ENCODE measurements around the gene VWA8. TPM values are rescaled to one million over a fixed set of nuclear protein-coding genes. Genes with fewer than 3 reads are reported as not detected.
A peak's percentile ranks its signal among the peaks of the same experiment; 100 is the strongest.

VWA8 gene
- total and polyA plus RNA-seq, 2 donors, result 8.1 to 20.9 TPM

DNA sequence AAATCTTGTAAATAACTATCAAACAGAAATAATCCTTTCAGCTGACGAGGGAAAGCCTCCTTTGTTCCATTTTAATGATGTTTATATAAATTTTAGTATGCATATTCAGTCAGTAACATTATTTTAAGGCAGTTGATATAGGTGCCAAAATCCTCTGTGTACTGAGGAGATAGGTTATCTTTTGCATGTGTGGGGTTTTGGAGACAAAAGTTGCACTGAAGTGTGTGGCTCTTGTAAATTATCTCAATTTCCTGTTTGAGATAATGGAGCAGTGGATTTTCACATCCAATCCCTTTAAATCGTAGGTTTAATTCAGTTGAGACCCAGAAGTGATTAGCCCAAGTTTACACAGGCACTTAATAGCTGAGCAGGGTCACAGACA lies 396.9 kb downstream of the VWA8 start:
- Histone ChIP-seq H3K4me3 (ENCODE audit: low read length in 2 of 2) (no peak overlapping the region), H3K36me3 (ENCODE audit: control insufficient read depth in 2 of 2, insufficient read depth in 2 of 2, low read length in 1 of 2) (peaks cover 0 to 12% of the 10 kb centered on the region in 2 donors), H3K27ac (ENCODE audit: low read depth in 1 of 2, low read length in 1 of 2) (no peak overlapping the region), H3K4me1 (ENCODE audit: control insufficient read depth in 2 of 2, insufficient read depth in 2 of 2, low read length in 2 of 2) (peaks cover 21 to 23% of the 10 kb centered on the region in 2 donors), H3K9me3 (ENCODE audit: control insufficient read depth in 2 of 2, insufficient read depth in 1 of 2, low read length in 1 of 2) (no peaks in the 10 kb centered on the region), H3K27me3 (ENCODE audit: control insufficient read depth in 2 of 2, insufficient read depth in 1 of 2, low read length in 1 of 2) (no peaks in the 10 kb centered on the region)
- DNase-seq (ENCODE audit: low read depth in 6 of 9, low spot score in 9 of 9), result no peak
- WGBS, result 94% methylated on average over 2 of the region's 2 CpGs

DNA sequence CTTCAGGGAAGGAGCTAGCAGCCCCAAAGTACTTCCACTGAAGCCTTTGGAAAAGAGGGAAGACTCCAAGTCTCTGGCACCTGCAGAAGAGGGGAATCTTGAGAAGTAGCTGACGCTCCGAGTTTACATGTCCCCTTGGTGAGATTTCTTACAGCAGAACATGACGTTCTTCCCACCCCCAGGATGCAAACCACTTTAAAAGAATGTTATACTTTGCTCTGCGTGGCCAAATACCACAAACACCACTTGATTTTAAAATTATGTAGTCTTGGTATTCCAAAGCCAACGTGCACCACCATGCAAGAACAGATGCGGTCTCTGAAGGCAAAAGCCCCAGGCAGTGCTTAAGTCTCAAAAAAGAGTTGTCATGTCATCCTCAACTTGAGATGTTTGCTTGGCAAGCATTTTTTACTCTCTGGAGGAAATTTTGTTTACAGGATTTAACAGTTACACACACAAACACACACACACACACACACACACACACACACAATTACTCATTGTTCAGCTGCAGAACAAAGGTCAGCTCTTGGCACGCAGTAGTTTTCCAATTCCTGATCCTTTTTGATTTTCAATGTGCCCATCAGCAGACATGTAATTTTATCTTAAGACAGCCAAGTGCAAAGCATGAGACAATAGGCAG lies 397.4 kb downstream of the VWA8 start:
- Histone ChIP-seq H3K27ac (ENCODE audit: low read depth in 1 of 2, low read length in 1 of 2) (no peak overlapping the region), H3K4me1 (ENCODE audit: control insufficient read depth in 2 of 2, insufficient read depth in 2 of 2, low read length in 2 of 2) (peaks cover 21 to 23% of the 10 kb centered on the region in 2 donors), H3K4me3 (ENCODE audit: low read length in 2 of 2) (no peak overlapping the region), H3K9me3 (ENCODE audit: control insufficient read depth in 2 of 2, insufficient read depth in 1 of 2, low read length in 1 of 2) (no peaks in the 10 kb centered on the region), H3K27me3 (ENCODE audit: control insufficient read depth in 2 of 2, insufficient read depth in 1 of 2, low read length in 1 of 2) (no peaks in the 10 kb centered on the region), H3K36me3 (ENCODE audit: control insufficient read depth in 2 of 2, insufficient read depth in 2 of 2, low read length in 1 of 2) (peaks cover 0 to 12% of the 10 kb centered on the region in 2 donors)
- peak in 1 of 9 donors; percentile 30 for DNase-seq (ENCODE audit: low read depth in 6 of 9, low spot score in 9 of 9)
- WGBS, result 37% methylated on average over 7 of the region's 7 CpGs

DNA sequence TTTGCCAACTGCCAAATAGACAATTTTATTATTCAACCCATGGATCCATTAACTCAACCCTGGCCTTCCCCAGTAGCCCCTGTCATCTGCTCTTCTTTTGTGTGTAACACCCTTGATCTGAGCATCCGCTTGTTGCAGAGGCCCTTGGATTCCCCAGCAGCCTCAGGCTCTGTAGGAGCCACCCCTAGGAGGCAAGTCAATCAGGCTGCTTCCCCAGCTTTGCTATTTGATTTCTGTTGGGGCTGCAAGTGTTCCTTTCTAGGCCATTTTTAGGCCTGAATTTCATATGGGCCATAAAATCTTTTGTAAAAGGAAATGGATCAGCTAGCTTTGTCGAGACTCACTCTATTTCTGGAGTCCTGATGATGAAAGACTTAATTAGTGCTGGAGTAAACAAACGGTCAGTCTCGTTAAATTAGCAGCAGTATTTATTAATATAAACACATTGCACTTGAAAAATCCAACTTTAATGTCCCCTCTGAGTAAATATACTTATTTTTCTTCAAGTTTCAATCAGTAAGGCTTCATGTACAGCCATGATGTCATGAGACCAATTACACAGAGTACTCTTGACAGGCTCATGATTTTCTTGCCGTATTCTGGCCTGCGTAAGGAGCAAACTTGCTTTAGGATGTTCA lies 398.2 kb downstream of the VWA8 start:
- Histone ChIP-seq H3K27ac (ENCODE audit: low read depth in 1 of 2, low read length in 1 of 2) (no peak overlapping the region), H3K27me3 (ENCODE audit: control insufficient read depth in 2 of 2, insufficient read depth in 1 of 2, low read length in 1 of 2) (no peaks in the 10 kb centered on the region), H3K9me3 (ENCODE audit: control insufficient read depth in 2 of 2, insufficient read depth in 1 of 2, low read length in 1 of 2) (no peaks in the 10 kb centered on the region), H3K4me1 (ENCODE audit: control insufficient read depth in 2 of 2, insufficient read depth in 2 of 2, low read length in 2 of 2) (peaks cover 21 to 23% of the 10 kb centered on the region in 2 donors), H3K36me3 (ENCODE audit: control insufficient read depth in 2 of 2, insufficient read depth in 2 of 2, low read length in 1 of 2) (peaks cover 0 to 8% of the 10 kb centered on the region in 2 donors), H3K4me3 (ENCODE audit: low read length in 2 of 2) (no peak overlapping the region)
- peak in 1 of 9 donors; percentile 21 for DNase-seq (ENCODE audit: low read depth in 6 of 9, low spot score in 9 of 9)
- 96% methylated on average over 6 of the region's 6 CpGs for WGBS

DNA sequence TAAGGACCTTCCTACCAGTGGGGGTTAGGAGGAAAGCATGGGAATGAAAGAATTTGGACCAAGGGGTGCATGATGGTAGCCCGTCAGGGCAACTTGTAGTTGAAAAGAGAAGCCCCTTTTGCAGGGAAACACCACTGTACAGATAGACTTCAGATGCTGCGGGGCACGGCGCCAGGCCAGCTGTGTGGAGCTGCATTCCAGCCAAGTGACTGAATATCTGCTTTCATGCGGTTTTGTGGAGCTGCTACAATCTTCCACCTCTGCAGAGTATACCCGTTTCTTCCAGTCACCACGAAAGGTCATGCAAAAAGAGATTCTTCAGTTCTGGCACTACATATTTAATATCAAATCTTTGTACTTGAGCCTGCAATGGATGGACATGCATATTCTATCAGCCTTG lies 398.8 kb downstream of the VWA8 start:
- Histone ChIP-seq H3K4me1 (ENCODE audit: control insufficient read depth in 2 of 2, insufficient read depth in 2 of 2, low read length in 2 of 2) (peaks cover 21 to 23% of the 10 kb centered on the region in 2 donors), H3K36me3 (ENCODE audit: control insufficient read depth in 2 of 2, insufficient read depth in 2 of 2, low read length in 1 of 2) (peaks cover 0 to 4% of the 10 kb centered on the region in 2 donors), H3K9me3 (ENCODE audit: control insufficient read depth in 2 of 2, insufficient read depth in 1 of 2, low read length in 1 of 2) (no peaks in the 10 kb centered on the region), H3K4me3 (ENCODE audit: low read length in 2 of 2) (no peak overlapping the region), H3K27me3 (ENCODE audit: control insufficient read depth in 2 of 2, insufficient read depth in 1 of 2, low read length in 1 of 2) (no peaks in the 10 kb centered on the region), H3K27ac (ENCODE audit: low read depth in 1 of 2, low read length in 1 of 2) (peak overlapping the region in 1 of 2 donors; percentile 22)
- 16% methylated on average over 7 of the region's 7 CpGs for WGBS
- peak in 6 of 9 donors; percentile 15 to 62 (median 36) for DNase-seq (ENCODE audit: low read depth in 6 of 9, low spot score in 9 of 9)

DNA sequence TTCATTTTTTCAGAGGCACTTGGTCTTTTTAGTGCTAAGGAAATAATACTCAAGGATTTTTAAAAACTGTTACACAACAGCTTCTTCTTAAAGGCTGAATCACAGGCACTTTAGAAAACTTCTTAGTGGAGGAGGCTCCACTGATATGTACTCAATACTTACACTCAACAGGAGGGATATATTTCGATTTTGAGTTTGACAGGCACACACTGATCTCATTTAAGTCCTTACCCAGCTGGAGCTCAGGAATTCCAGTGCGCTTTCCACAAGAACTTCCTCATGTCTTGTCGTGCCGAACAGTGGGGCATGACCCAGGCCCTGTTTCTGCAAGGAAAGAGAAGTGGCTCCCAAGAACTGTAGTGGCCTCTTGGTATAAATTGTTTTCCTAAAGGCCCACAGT lies 399.7 kb downstream of the VWA8 start:
- Histone ChIP-seq H3K4me1 (ENCODE audit: control insufficient read depth in 2 of 2, insufficient read depth in 2 of 2, low read length in 2 of 2) (peaks cover 21 to 23% of the 10 kb centered on the region in 2 donors), H3K27ac (ENCODE audit: low read depth in 1 of 2, low read length in 1 of 2) (no peak overlapping the region), H3K27me3 (ENCODE audit: control insufficient read depth in 2 of 2, insufficient read depth in 1 of 2, low read length in 1 of 2) (no peaks in the 10 kb centered on the region), H3K4me3 (ENCODE audit: low read length in 2 of 2) (no peak overlapping the region), H3K36me3 (ENCODE audit: control insufficient read depth in 2 of 2, insufficient read depth in 2 of 2, low read length in 1 of 2) (peaks cover 0 to 3% of the 10 kb centered on the region in 2 donors), H3K9me3 (ENCODE audit: control insufficient read depth in 2 of 2, insufficient read depth in 1 of 2, low read length in 1 of 2) (no peaks in the 10 kb centered on the region)
- WGBS, result 97% methylated on average over 4 of the region's 4 CpGs
- no peak for DNase-seq (ENCODE audit: low read depth in 6 of 9, low spot score in 9 of 9)

DNA sequence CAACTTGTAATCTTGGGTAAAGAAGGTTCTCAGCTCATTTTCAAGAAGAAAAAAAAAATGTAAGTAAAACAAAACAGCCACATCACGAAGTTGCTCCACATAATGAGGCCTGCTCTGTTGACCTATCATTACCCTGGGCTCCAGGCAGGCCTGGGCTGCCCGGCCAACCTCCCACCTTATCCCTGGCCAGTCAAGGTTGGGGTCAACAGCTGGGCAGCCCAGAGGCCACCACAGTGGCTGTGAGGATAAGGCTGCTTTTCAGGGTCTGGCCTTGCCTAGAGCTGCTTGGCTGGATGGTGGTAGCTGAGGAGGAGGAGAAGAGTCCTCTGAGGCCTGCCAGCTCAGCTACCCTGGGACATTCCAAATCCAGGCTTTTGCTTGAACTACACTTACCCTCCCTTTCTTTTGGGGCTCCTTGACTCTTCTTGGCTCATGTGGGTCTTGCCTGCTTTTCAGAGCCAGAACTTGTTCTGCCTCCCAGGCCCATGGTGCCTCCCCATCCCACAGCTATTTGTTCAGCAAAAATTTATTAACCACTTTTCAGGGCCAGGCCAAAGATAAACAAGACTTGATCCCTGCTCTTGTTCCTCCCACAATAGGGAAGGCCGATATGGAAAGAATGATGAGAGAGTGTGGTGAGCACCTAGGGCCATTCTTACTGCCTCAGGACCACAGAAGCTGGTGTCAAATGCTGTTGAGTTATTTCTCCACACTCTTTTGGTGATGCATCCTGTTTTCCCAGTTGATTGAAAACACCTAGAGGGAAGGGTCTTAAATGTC lies 401.9 kb downstream of the VWA8 start:
- no peak for DNase-seq (ENCODE audit: low read depth in 6 of 9, low spot score in 9 of 9)
- H3K27ac ChIP-seq (ENCODE audit: low read depth in 1 of 2, low read length in 1 of 2), result no peak overlapping the region
- no peaks in the 10 kb centered on the region for H3K36me3 ChIP-seq (ENCODE audit: control insufficient read depth in 2 of 2, insufficient read depth in 2 of 2, low read length in 1 of 2)
- H3K27me3 ChIP-seq (ENCODE audit: control insufficient read depth in 2 of 2, insufficient read depth in 1 of 2, low read length in 1 of 2), result no peaks in the 10 kb centered on the region
- no peaks in the 10 kb centered on the region for H3K9me3 ChIP-seq (ENCODE audit: control insufficient read depth in 2 of 2, insufficient read depth in 1 of 2, low read length in 1 of 2)
- H3K4me1 ChIP-seq (ENCODE audit: control insufficient read depth in 2 of 2, insufficient read depth in 2 of 2, low read length in 2 of 2), result peaks cover 21 to 23% of the 10 kb centered on the region in 2 donors
- no peak overlapping the region for H3K4me3 ChIP-seq (ENCODE audit: low read length in 2 of 2)
- 95% methylated on average over 3 of the region's 3 CpGs for WGBS

DNA sequence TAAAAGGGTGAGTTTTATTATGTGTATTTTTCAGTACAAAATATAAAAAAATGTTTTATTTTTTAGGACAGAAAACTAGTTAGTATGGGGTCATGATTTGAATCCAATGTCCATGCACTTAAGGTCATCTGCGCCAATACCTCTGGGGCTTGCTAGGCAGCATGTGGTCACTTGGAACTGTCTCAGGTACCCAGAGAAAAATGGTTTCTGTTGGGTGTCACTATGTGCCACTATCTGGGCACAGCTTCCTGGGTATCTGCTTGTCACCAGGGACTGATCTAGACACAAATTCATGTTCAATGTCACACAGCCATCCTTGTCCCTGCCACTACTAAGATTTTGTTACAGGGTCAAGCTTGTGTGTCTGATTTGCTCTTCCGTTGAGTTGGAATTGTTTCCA lies 403.2 kb downstream of the VWA8 start:
- Histone ChIP-seq H3K36me3 (ENCODE audit: control insufficient read depth in 2 of 2, insufficient read depth in 2 of 2, low read length in 1 of 2) (no peaks in the 10 kb centered on the region), H3K4me1 (ENCODE audit: control insufficient read depth in 2 of 2, insufficient read depth in 2 of 2, low read length in 2 of 2) (peaks cover 12 to 15% of the 10 kb centered on the region in 2 donors), H3K27ac (ENCODE audit: low read depth in 1 of 2, low read length in 1 of 2) (no peak overlapping the region), H3K27me3 (ENCODE audit: control insufficient read depth in 2 of 2, insufficient read depth in 1 of 2, low read length in 1 of 2) (no peaks in the 10 kb centered on the region), H3K9me3 (ENCODE audit: control insufficient read depth in 2 of 2, insufficient read depth in 1 of 2, low read length in 1 of 2) (no peaks in the 10 kb centered on the region), H3K4me3 (ENCODE audit: low read length in 2 of 2) (no peak overlapping the region)
- no peak for DNase-seq (ENCODE audit: low read depth in 6 of 9, low spot score in 9 of 9)
- WGBS, result 100% methylated on average over 2 of the region's 2 CpGs

DNA sequence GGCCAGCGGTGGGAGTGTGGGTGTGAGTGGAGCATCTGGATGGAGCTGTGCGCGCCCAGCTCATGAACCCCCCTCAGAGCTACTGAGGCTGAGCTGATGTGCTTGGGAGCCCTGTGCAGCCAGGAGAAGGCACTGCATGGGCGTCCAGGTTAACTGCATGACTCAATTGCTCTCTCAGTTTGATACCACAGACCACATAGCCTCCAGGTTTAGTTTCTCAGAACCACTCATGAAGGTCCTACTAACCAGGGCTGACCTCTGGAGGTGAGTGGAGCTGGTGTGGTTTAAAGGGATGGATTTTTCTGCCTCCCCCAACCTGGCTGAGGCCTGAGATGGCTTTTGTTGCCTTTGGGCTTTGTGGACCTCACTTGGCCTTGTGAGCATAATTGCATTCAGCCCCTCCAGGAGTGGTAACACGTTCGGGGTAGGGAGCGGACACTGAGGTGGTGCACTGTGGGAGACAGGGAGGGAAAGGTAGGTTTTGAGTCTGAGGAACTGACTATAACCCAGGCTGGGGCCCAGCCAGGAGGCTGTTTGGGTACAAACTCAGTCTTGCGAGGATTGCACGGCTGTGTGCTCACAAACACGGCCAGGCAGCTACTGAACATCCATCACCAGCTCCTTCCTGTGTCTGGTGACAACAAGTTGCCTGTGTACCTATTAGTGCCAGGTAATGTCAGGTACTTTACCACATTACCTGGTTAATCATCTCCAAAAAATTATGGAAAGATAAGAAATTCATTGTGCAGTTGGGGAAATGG lies 406.1 kb downstream of the VWA8 start:
- H3K4me1 ChIP-seq (ENCODE audit: control insufficient read depth in 2 of 2, insufficient read depth in 2 of 2, low read length in 2 of 2), result peaks cover 0 to 4% of the 10 kb centered on the region in 2 donors
- H3K27me3 ChIP-seq (ENCODE audit: control insufficient read depth in 2 of 2, insufficient read depth in 1 of 2, low read length in 1 of 2), result no peaks in the 10 kb centered on the region
- no peak overlapping the region for H3K4me3 ChIP-seq (ENCODE audit: low read length in 2 of 2)
- H3K9me3 ChIP-seq (ENCODE audit: control insufficient read depth in 2 of 2, insufficient read depth in 1 of 2, low read length in 1 of 2), result no peaks in the 10 kb centered on the region
- 97% methylated on average over 10 of the region's 10 CpGs for WGBS
- H3K27ac ChIP-seq (ENCODE audit: low read depth in 1 of 2, low read length in 1 of 2), result no peak overlapping the region
- no peaks in the 10 kb centered on the region for H3K36me3 ChIP-seq (ENCODE audit: control insufficient read depth in 2 of 2, insufficient read depth in 2 of 2, low read length in 1 of 2)
- no peak for DNase-seq (ENCODE audit: low read depth in 6 of 9, low spot score in 9 of 9)

Data from thymus (tissue), 11 donors.